OCI-LY7 (cell line): ENCODE data around the gene TNXB.
"Not testable (repeated sequence)": the region's sequence is repeated elsewhere in the genome, so short reads cannot be mapped to it uniquely, and the experiment has no call there.

Experiments
- EZH2phosphoT487 ChIP-seq: fragments of 200-600 bp; sonication (generic); IDR thresholded peaks from 2 replicates; pipeline ENCODE4 v1.6.1; 2018; ENCODE audit warnings: low read depth, borderline replicate concordance, mild to moderate bottlenecking, mixed run types, antibody characterized with exemption, low read length, moderate library complexity, mixed read lengths
- TF ChIP-seq, protein P1 (sequence below): fragments of 200-600 bp; sonication (generic); conservative IDR thresholded peaks from 2 replicates; pipeline ENCODE4 v1.5.1; 2014; ENCODE audit warnings: mild to moderate bottlenecking, antibody characterized with exemption, low read length, moderate library complexity, mixed read lengths

- TF ChIP-seq, protein P1, sequence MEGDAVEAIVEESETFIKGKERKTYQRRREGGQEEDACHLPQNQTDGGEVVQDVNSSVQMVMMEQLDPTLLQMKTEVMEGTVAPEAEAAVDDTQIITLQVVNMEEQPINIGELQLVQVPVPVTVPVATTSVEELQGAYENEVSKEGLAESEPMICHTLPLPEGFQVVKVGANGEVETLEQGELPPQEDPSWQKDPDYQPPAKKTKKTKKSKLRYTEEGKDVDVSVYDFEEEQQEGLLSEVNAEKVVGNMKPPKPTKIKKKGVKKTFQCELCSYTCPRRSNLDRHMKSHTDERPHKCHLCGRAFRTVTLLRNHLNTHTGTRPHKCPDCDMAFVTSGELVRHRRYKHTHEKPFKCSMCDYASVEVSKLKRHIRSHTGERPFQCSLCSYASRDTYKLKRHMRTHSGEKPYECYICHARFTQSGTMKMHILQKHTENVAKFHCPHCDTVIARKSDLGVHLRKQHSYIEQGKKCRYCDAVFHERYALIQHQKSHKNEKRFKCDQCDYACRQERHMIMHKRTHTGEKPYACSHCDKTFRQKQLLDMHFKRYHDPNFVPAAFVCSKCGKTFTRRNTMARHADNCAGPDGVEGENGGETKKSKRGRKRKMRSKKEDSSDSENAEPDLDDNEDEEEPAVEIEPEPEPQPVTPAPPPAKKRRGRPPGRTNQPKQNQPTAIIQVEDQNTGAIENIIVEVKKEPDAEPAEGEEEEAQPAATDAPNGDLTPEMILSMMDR, result not testable (repeated sequence)
- not testable (repeated sequence) for TF ChIP-seq EZH2phosphoT487
Observed at GRCh38 chr6:31994421-31994820, 114.7 kb downstream of the TNXB start.
